GM19043 (cell line): ENCODE data around the gene PANX1.

Source experiments
- ATAC-seq: cut with Tn5 transposase; IDR thresholded peaks from one replicate; pipeline ENCODE4 v1.9.1; 2021; ENCODE audit warnings: low read depth; ENCODE audit not compliant: unreplicated experiment

The PANX1 gene

DNA sequence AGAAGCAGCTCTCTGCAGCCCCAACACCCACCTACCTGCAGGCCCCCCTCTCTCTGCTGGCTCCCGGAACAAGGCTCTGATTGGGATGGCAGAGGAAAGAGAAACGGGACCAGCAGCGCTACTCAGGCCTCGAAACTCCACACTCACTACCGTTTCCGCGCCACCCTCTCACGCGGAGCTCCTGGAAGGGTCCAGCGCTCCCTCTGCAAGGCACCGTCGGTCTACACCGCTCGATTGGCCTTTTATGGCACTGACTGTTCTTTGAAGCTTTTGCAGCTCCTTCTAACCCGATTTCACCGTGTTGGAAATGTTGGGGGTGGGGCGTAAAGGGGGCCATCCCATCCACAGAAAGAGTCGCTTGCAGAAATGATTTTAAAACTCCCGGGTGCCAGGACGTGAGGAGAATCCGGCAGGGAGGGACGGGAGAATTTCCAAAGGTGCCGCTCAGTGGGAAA, 323 bp upstream of the PANX1 start:
- ATAC-seq: peak; percentile 10

GRCh38 chr11:94129512-94130297, 1.1 kb downstream of the PANX1 start:
- no peak for ATAC-seq

GRCh38 chr11:94130298-94131046, 1.8 kb downstream of the PANX1 start:
- ATAC-seq: no peak

DNA sequence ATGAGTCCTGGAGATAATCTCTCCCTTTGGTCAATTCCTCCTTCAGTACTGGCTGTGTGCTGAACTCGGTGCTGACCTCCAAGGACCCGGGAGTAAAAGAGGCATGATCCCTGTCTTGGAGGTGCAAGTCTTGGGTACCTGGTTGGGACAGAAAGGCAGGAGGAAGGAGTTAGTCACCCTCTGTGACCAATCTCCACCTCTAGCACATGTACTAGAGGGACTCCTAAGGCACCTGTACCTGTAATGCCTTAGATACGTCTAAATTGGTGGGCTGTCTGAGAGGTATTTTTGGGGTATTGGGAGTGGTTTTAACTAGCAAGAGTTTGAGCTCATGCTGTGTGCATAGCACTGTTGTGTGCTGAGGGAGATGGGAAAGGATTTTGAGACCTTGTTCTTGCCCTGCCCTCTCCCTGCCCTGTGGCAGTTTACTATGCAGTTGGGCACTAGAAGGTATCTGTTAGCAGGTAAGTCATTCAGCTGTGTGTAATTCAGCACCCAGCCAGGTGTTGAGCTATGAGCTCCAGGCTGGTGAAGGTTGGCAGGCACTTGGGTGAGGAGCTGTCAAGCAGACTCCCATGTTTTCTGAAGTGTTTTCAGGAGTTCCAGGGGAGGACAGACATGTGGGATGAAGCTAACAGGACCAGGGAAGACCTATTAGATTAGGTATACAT, 2.5 kb downstream of the PANX1 start:
- ATAC-seq: no peak

DNA sequence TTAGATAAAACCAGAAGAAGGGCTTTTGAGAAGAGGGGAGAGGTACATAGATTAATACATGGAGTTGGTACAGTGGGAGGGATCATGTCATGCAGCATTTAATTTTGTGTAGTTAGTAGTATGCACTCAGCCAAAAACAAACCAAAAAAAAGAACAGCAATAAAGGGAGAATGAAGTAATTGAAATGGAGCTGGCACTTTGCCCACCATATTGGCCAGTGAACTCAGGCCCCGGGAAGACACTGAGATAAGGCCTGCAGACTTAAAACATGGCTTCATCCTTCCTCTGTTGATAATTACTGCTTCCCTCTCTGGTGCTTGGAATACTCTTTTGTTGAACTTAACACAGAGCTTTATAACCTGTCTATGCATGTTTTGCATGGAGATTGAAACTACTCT, 3.1 kb downstream of the PANX1 start:
- ATAC-seq: no peak

DNA sequence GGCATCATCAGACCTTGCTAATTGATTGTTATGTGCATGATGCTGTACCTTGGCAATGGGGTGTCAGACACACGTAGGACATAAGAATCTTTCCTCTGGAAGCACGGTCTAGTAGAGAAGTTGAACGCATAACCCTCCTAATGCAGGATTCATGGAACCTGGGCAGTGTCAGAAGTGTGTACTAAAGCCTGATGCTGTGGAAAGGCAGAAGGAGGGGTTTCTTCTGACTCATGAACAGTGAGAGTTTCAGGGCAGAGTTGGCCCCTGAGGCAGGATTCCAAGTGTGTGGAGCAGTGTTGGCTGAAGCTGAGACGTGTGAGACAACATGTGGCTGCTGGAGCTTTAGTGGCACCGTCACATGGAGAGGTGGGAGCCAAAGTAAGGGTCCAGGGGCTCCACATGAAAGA, 3.5 kb downstream of the PANX1 start:
- no peak for ATAC-seq

DNA sequence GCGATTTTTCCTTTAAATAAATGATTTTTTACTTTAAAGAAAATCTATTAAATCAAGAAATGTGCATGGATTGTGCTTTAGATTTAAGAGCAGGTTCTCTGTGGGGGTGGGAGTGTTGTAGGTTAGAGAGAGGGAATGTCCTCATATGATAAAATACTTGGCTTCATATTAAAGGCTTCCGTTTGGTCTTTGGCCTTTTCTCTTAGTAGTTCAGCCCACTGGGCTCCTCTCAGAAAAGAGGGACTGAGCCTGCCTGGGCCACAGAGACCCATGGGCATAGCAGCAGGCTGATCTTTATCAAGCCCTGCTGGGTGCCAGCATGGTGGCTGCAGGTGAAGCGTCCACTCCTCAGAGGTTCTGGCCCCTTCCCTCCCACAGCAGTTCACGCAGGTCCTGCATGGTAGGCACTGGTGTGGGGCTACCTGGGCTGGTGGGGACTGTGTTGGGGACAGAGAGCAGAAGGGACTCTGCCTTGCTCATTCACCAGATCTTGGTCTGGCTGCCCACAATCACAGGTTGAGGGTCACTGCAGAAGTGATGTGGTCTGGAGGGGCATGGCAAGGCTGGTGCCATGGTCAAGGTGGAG, 4.3 kb downstream of the PANX1 start:
- ATAC-seq: no peak

GRCh38 chr11:94133752-94134151, 5.1 kb downstream of the PANX1 start:
- no peak for ATAC-seq

- peak; percentile 44 for ATAC-seq
Measured at GRCh38 chr11:94134651-94135512, 6.2 kb downstream of the PANX1 start.

GRCh38 chr11:94139416-94139815, 10.8 kb downstream of the PANX1 start:
- no peak for ATAC-seq

DNA sequence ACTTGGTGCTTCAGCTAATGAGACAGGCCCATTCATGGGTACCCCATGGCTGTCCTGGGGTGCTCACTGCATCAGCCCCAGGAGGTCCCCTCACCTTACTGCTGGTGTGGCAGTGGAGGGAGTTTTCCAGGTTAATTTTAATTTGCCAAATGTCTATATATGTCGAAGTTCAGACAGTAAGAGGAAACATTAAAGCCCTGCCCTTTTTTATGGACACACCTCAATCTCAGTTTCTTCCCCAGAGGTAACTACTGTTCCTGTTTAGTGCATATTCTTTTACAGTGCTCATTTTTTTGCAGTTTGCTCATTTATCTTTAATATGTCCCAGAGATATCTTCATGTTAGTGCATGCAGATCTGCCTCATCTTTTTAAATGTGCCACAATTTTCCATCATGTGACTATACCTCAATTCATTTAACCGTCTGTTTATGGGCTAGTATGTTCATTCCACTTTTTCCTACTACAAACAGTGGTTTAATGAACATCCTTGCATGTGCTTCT, 11.6 kb downstream of the PANX1 start:
- no peak for ATAC-seq

GRCh38 chr11:94141511-94142307, 13.1 kb downstream of the PANX1 start:
- ATAC-seq: no peak

- no peak for ATAC-seq
Measured at GRCh38 chr11:94142308-94143281, 14.0 kb downstream of the PANX1 start.

DNA sequence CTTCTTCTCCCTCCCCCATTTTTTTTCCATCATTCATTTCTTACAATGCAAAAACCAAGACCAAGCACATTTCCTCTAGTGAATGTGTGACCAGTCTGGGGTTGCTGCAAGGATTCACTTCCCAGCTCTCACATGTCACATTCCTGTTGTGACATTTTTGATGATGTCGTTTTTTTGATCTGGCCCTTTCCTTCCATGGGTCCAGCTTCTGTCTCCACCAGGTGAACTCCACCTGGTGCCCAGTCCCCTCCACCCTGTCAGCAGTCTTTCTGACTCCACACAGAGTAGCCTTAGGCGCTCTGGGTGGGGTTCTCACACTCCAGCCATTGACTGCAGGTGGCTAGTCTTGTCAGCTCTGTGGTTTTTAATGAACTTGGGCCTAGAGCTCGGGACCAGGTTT, 15.6 kb downstream of the PANX1 start:
- ATAC-seq: no peak

DNA sequence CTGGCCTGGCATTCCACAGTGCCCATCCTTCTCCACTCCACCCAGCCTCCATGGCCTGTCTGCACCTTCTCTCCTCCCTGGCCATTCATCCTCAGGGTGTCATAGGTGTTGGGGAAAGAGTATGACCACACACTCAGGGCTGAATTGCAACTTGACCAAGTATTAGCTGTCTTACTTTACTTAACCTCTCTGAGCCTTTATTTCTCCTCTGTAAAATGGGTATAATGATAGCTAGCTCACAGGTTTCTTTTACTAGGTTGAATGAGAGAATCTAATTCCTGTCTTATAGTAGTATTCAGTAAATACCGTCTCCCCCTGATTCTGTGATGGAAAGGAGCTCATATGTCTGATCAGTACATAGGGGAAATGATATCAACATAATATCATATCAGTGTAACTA, 16.0 kb downstream of the PANX1 start:
- ATAC-seq: no peak

GRCh38 chr11:94145431-94145830, 16.8 kb downstream of the PANX1 start:
- ATAC-seq: no peak

GRCh38 chr11:94145916-94146315, 17.3 kb downstream of the PANX1 start:
- no peak for ATAC-seq

- no peak for ATAC-seq
Measured at GRCh38 chr11:94147433-94147845, 18.8 kb downstream of the PANX1 start.
